GM21717 (cell line): ENCODE measurements around the gene CMTM5.

Experiments
- ATAC-seq: cut with Tn5 transposase; IDR thresholded peaks from one replicate; pipeline ENCODE4 v1.9.1; 2021; ENCODE audit warnings: mild to moderate bottlenecking, moderate library complexity; ENCODE audit not compliant: unreplicated experiment

The CMTM5 gene

GRCh38 chr14:23357261-23357660 is 19.6 kb upstream of the CMTM5 start:
- ATAC-seq = no peak

- no peak for ATAC-seq
Measured at GRCh38 chr14:23358042-23358441, 18.8 kb upstream of the CMTM5 start.

DNA sequence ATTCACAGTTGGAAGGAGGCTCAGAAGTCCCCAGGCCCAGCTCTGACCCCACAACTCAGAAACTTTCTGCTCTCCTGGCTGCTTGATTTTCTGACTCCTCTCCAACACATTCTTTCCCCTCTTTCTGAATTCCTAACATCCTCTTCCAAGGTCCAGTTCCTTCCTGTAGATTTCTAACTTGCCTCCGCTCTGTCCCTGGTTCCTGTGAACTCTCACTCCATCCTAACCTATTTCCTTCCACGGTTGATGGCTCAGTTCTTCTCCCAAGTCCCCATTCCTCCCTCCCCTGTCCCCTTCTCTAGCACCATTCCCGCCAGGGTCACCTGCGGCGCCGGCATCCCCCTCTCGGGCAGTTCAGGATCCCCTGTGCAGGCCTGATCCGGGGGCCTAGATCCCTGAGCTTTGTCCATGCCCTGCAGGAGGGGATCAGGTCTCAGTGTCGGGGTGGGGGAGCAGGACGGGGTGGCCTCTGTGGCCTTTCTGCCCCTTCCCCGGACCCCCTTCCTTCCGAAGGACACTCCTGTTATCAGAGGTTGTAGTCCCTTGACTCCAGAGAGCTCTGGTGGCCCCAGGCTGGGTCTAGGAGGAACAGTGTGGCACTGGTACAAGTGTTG is 18.2 kb upstream of the CMTM5 start:
- ATAC-seq = no peak

- no peak for ATAC-seq
Measured at GRCh38 chr14:23359167-23359626, 17.6 kb upstream of the CMTM5 start.

GRCh38 chr14:23359722-23360447 is 17.0 kb upstream of the CMTM5 start:
- ATAC-seq = no peak

- no peak for ATAC-seq
Measured at GRCh38 chr14:23360496-23360895, 16.4 kb upstream of the CMTM5 start.

- ATAC-seq = no peak
Measured at GRCh38 chr14:23361320-23361719, 15.5 kb upstream of the CMTM5 start.

- no peak for ATAC-seq
Measured at GRCh38 chr14:23361763-23362162, 15.1 kb upstream of the CMTM5 start.

DNA sequence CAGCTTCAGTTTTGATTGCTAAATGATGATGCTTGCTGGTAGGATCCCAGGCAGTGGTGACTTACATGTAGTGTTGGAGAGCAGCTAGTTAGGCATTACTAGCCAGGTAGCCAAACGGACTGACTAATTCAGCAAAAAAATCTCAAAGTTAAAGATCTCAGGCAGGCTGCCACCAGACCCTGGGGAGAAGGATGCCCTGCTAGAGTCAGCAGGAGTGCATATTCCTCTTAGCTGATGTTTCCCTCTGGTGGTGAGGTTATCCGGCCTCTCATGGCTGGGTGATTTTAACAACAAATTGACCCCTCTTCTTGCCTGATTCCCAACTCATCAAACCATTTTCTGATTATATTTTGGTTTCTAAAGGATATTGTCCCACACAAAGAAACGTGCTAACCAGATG is 14.6 kb upstream of the CMTM5 start:
- no peak for ATAC-seq

DNA sequence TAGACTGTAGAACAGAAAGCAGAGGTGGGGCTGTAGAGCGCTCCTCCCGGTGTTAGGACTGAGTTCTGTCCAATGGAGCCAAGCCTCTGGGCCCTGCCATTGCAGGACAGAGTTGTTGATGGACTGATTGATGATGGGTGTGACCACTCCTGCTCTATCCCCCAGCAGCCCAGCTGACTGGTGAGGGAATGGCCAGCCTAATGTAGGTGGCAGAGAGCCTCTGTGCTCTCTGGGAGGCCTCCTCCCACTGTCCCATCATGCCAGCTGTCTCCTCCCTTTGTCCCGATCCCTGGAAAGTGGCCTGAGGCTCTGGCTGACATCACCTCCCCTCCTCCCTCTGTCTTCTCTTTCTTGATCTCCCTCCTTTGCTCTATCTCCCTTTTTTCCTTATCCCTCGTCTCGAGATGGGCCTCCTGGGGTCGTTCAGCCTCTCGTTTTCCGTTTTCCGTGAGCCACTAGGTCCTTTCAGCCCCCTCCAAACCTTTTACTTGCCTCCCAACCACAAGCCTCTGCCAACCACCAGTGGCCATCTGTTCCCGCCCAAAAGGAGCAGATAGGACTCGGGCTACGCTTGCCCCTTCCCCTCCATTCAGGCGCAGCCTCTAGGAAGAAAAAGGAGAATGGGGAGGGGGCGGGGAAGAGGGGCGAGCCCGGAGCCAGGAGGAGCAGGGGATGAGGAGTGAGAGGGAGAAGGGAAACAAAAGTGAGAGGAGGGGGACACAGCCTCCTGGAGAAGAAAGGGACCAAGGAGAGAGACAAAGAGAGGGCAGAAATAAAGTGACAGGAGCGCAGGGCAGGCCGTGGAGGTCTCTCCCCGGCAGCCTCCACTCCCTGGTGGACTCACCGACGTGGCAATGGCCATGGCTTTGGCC is 12.4 kb upstream of the CMTM5 start:
- no peak for ATAC-seq

DNA sequence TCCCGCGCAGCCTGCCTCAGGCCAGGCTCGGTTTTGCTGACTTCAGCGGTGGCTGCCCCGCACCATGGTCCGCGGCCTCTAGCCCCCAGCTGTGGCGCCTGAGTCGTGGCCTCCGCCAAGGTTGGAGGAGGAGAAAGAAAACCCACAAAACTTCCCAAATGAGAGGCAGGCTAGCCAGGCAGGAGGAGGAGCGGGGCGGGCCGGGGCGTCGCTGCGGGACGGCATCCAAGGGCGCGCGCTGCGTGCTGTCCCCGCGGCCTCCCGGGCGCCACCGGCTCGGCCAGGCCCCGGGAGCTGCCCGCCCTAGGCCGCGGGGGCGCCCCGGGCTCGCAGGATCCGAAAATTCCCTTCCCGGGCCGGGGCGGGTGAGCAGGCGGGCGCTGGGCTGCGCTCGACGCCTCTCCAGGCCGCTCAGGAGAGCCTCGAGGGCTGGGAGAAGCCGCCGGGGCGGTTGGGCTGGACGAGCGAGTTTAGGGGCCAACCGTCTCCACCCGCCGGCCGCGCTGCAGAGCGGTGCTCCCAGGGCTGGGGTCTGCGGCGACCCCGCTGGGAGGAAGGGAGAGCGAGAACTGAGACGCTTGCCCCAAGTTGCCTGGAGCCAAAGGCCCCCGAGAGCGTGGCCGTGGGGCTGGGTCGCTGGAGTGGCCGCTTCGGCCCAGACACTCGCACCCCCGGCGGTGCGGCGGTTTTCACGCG is 11.7 kb upstream of the CMTM5 start, which contains the start of gene EFS:
Gene EFS, minus strand, starts transcription at position 137 of the 696 bp plus-strand sequence. CDS start 147 bp downstream, outside the sequence.
- no peak for ATAC-seq

- no peak for ATAC-seq
Measured at GRCh38 chr14:23365732-23366425, 11.0 kb upstream of the CMTM5 start.

- ATAC-seq = no peak
Measured at GRCh38 chr14:23366426-23366921, 10.4 kb upstream of the CMTM5 start.

- no peak for ATAC-seq
Measured at GRCh38 chr14:23370221-23370620, 6.6 kb upstream of the CMTM5 start.

- no peak for ATAC-seq
Measured at GRCh38 chr14:23371865-23372264, 5.0 kb upstream of the CMTM5 start.

DNA sequence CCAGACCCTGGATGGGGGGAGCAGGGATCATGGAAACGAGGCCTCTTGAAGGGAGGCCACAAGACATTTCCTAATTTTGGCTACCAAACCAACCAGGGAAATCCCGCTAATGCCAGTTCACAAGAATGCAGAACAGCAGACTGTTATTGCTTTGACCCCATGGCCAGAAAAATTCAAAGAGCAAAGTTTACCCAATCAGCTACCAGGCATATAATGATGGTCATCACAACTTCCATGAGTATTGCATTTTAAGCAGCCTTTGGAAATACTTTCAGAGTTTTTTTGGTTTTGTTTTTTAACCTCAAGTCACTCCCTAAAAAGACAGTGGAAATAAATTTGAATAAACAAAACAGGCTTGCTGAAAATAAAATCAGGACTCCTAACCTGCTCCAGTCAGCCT is 4.3 kb upstream of the CMTM5 start, which contains the start of gene IL25:
Gene IL25, plus strand, starts transcription at position 301 of the 400 bp plus-strand sequence.
- ATAC-seq = no peak

DNA sequence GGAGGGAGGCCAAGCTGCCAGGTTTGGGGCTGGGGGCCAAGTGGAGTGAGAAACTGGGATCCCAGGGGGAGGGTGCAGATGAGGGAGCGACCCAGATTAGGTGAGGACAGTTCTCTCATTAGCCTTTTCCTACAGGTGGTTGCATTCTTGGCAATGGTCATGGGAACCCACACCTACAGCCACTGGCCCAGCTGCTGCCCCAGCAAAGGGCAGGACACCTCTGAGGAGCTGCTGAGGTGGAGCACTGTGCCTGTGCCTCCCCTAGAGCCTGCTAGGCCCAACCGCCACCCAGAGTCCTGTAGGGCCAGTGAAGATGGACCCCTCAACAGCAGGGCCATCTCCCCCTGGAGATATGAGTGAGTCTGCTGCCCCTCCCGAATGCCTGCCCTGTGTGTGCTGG is 3.8 kb upstream of the CMTM5 start:
- no peak for ATAC-seq

DNA sequence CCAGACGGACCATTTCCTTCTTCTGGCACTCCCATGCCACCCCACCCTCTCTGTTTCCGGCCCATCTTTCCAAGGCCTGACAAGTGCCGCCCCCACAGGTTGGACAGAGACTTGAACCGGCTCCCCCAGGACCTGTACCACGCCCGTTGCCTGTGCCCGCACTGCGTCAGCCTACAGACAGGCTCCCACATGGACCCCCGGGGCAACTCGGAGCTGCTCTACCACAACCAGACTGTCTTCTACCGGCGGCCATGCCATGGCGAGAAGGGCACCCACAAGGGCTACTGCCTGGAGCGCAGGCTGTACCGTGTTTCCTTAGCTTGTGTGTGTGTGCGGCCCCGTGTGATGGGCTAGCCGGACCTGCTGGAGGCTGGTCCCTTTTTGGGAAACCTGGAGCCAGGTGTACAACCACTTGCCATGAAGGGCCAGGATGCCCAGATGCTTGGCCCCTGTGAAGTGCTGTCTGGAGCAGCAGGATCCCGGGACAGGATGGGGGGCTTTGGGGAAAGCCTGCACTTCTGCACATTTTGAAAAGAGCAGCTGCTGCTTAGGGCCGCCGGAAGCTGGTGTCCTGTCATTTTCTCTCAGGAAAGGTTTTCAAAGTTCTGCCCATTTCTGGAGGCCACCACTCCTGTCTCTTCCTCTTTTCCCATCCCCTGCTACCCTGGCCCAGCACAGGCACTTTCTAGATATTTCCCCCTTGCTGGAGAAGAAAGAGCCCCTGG is 1.2 kb upstream of the CMTM5 start:
- no peak for ATAC-seq

GRCh38 chr14:23377198-23377550 is 328 bp downstream of the CMTM5 start:
- no peak for ATAC-seq
